ENCODE data around the gene CAPN15. TPM values are rescaled to one million over a fixed set of nuclear protein-coding genes. Genes with fewer than 3 reads are reported as not detected.

CAPN15 gene
- total RNA-seq, 1 experiment from 2014 or later = 60.4 TPM

DNA sequence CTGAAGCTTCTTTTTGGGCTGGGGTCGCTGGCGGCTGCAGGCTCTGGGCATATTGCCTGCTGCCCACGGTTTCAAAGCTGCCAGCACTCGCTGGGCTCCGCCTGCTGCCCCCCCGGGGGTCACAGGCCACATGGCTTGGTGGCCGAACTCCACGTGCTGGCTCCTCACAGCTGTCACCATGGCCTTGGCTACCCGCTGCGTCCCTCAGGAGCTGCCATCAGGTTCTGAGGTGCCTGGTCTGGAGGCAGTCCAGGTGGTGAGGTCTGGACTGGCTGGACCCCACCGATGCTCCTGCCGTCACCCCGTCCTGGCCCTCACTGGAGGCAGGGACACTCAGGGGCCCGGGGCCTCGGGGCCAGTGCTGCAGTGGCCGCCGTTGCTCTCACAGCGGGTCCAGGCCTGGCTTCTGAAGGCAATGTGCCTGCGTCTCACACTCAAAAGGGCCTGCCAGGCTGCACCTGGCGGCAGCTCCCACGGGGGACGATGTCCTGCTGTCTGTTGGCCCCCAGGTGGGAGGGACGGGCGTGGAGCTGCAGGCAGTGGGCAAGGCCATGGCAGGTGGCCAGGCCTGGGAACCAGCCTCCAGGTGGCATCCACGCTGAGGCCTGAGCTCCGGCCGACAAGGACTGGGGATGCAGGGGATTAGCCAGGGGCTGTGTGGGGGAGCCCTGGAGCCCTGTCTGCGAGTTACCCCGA is 13.3 kb downstream of the CAPN15 start:
- ChIA-PET CTCF (no interaction called here), POLR2A (ENCODE audit: unreplicated experiment) (no interaction called here)
- intact Hi-C loops (cut with micrococcal nuclease) = no loop called here
- Histone ChIP-seq H3K27me3 (ENCODE audit: low read length) (no peaks in the 10 kb centered on the region), H3K9ac (ENCODE audit: low read length) (no peak overlapping the region), H3K4me3 (ENCODE audit: low read length) (no peak overlapping the region), H3K27ac (ENCODE audit: low read length) (no peak overlapping the region), H3K79me2 (ENCODE audit: low read length) (peaks cover 82% of the 10 kb centered on the region), H3K9me3 (ENCODE audit: low read length) (no peaks in the 10 kb centered on the region), H2AFZ (ENCODE audit: low read length) (no peak overlapping the region), H3F3A (ENCODE audit: low read length, unreplicated experiment) (no peaks in the 10 kb centered on the region), H3K9me2 (replicated peaks; ENCODE audit: low read length) (no peaks in the 10 kb centered on the region), H4K20me1 (ENCODE audit: low read length) (no peaks in the 10 kb centered on the region), H3K4me2 (ENCODE audit: low read length) (no peak overlapping the region), H3K4me1 (ENCODE audit: insufficient read depth, low read length) (peaks cover 4% of the 10 kb centered on the region), H3K36me3 (ENCODE audit: low read depth, low read length) (no peaks in the 10 kb centered on the region; the same call in 1 of the 2 replicates)
- BruUV-seq (replicated peaks) = no TSS peak
- ATAC-seq = no peak
- TF ChIP-seq EZH2phosphoT487 (IDR thresholded peaks at IDR 0.05; ENCODE audit: borderline replicate concordance, low read length) (no peak), EZH2 (IDR thresholded peaks at IDR 0.05; ENCODE audit: low read length, unreplicated experiment) (no peak)
- TF ChIP-seq, protein P1, sequence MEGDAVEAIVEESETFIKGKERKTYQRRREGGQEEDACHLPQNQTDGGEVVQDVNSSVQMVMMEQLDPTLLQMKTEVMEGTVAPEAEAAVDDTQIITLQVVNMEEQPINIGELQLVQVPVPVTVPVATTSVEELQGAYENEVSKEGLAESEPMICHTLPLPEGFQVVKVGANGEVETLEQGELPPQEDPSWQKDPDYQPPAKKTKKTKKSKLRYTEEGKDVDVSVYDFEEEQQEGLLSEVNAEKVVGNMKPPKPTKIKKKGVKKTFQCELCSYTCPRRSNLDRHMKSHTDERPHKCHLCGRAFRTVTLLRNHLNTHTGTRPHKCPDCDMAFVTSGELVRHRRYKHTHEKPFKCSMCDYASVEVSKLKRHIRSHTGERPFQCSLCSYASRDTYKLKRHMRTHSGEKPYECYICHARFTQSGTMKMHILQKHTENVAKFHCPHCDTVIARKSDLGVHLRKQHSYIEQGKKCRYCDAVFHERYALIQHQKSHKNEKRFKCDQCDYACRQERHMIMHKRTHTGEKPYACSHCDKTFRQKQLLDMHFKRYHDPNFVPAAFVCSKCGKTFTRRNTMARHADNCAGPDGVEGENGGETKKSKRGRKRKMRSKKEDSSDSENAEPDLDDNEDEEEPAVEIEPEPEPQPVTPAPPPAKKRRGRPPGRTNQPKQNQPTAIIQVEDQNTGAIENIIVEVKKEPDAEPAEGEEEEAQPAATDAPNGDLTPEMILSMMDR (conservative IDR thresholded peaks at IDR 0.05; ENCODE audit: low read depth, low read length) = no peak
- no peak for DNase-seq

DNA sequence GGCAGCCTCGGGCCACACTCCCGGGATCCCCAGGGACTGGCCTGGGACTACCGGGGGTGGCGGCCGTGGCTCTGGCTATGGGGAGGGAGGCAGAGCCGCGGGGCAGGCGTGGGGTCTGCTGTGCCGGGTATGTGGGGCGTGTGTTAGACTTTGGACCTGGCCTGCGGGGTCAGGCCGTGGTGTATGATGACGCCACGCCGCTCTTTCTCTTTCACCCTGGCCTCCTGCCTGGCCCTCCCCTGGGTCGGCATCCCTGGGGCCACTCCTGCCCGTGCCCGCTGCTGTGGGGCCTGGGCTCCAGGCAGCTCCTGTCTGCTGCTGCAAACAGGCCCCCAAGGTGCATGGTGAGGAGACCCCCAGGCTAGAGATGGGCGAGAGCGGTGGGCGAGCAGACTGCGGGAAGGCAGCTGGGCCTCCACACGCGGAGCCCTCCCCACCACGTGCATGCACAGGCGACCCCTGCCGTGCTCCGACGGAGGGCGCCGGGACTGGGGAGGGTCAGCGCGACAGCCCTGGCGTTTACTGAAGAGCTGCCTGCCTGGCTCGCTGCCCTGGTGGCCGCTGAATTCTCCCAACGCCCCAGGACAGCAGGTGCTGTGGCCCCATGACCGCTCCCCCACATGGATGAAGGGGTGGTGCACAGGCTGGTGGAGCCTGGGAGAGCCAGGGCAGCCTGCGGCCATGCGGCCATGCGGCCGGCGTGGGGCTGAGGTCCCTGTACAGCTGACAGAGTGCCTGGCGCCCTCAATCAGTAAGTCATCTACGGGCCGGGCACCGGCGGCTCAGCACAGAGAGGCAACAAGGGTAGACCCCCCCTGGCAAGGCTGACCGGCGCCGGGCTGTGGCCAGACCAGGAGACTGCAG is 16.0 kb downstream of the CAPN15 start:
- Histone ChIP-seq H4K20me1 (ENCODE audit: low read length) (no peaks in the 10 kb centered on the region), H3K27ac (ENCODE audit: low read length) (no peak overlapping the region), H3K4me2 (ENCODE audit: low read length) (no peak overlapping the region), H3K36me3 (ENCODE audit: low read depth, low read length) (no peaks in the 10 kb centered on the region), H3K79me2 (ENCODE audit: low read length) (peaks cover 55% of the 10 kb centered on the region), H3K9ac (ENCODE audit: low read length) (no peak overlapping the region), H3K4me1 (ENCODE audit: insufficient read depth, low read length) (no peaks in the 10 kb centered on the region), H3K4me3 (ENCODE audit: low read length) (no peak overlapping the region), H3F3A (ENCODE audit: low read length, unreplicated experiment) (no peaks in the 10 kb centered on the region), H3K27me3 (ENCODE audit: low read length) (no peaks in the 10 kb centered on the region), H2AFZ (ENCODE audit: low read length) (no peak overlapping the region), H3K9me2 (replicated peaks; ENCODE audit: low read length) (no peaks in the 10 kb centered on the region), H3K9me3 (ENCODE audit: low read length) (no peaks in the 10 kb centered on the region)
- intact Hi-C loops (cut with micrococcal nuclease) = no loop called here
- no TSS peak for BruUV-seq (replicated peaks)
- TF ChIP-seq EZH2 (IDR thresholded peaks at IDR 0.05; ENCODE audit: low read length, unreplicated experiment) (no peak), EZH2phosphoT487 (IDR thresholded peaks at IDR 0.05; ENCODE audit: borderline replicate concordance, low read length) (no peak)
- TF ChIP-seq, protein P1 (conservative IDR thresholded peaks at IDR 0.05; ENCODE audit: low read depth, low read length) = no peak
- CTCF ChIA-PET = no interaction called here
- DNase-seq (no peak), ATAC-seq (no peak)
- POLR2A ChIA-PET (ENCODE audit: unreplicated experiment) = no interaction called here

DNA sequence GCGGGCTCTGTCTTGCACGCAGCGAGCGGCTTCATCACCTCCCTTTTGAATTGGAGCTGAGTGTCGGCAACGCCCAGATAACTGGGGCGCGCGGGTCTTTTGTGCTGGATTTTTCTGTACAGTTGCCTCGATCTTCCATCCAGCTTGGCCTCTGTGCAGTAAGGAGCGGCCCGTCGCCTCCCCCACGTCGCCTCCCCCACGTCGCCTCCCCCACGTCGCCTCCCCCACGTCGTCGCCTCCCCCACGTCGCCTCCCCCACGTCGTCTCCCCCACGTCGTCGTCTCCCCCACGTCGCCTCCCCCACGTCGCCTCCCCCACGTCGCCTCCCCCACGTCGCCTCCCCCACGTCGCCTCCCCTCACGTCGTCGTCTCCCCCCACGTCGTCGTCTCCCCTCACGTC is 17.0 kb downstream of the CAPN15 start:
- H3K4me1 ChIP-seq (ENCODE audit: insufficient read depth, low read length) = no peaks in the 10 kb centered on the region
- intact Hi-C loops (cut with micrococcal nuclease) = no loop called here
- no peaks in the 10 kb centered on the region for H3F3A ChIP-seq (ENCODE audit: low read length, unreplicated experiment)
- no peak overlapping the region for H2AFZ ChIP-seq (ENCODE audit: low read length)
- H3K9ac ChIP-seq (ENCODE audit: low read length) = no peak overlapping the region
- H3K36me3 ChIP-seq (ENCODE audit: low read depth, low read length) = no peaks in the 10 kb centered on the region
- H3K27me3 ChIP-seq (ENCODE audit: low read length) = no peaks in the 10 kb centered on the region
- no peak for TF ChIP-seq EZH2phosphoT487 (IDR thresholded peaks at IDR 0.05; ENCODE audit: borderline replicate concordance, low read length)
- no peak for TF ChIP-seq EZH2 (IDR thresholded peaks at IDR 0.05; ENCODE audit: low read length, unreplicated experiment)
- TF ChIP-seq, protein P1 (conservative IDR thresholded peaks at IDR 0.05; ENCODE audit: low read depth, low read length) = no peak
- H3K27ac ChIP-seq (ENCODE audit: low read length) = no peak overlapping the region
- H3K9me2 ChIP-seq (replicated peaks; ENCODE audit: low read length) = no peaks in the 10 kb centered on the region
- no TSS peak for BruUV-seq (replicated peaks)
- no peaks in the 10 kb centered on the region for H3K9me3 ChIP-seq (ENCODE audit: low read length)
- H4K20me1 ChIP-seq (ENCODE audit: low read length) = no peaks in the 10 kb centered on the region
- no peak overlapping the region for H3K4me3 ChIP-seq (ENCODE audit: low read length)
- no peak overlapping the region for H3K4me2 ChIP-seq (ENCODE audit: low read length)
- POLR2A ChIA-PET (ENCODE audit: unreplicated experiment) = no interaction called here
- no peak for DNase-seq
- H3K79me2 ChIP-seq (ENCODE audit: low read length) = peaks cover 46% of the 10 kb centered on the region
- CTCF ChIA-PET = no interaction called here
- ATAC-seq = no peak

Measured in PC-3 (cell line).